GM12878 (cell line): ENCODE data around the gene CRTAP. TPM values are rescaled to one million over a fixed set of nuclear protein-coding genes. Genes with fewer than 3 reads are reported as not detected.

ENCODE experiments used
- ATAC-seq: fragments of 200-7000 bp; cut with Tn5 transposase; 3 replicates; pipeline ENCODE4 v1.9.1; 2020; ENCODE audit warnings: mild to moderate bottlenecking, moderate library complexity
- BruUV-seq: library from RNA; stranded (reverse); fragments of 400-500 nt; replicated peaks from 2 replicates; lab custom pipeline; 2021; lab: Mats Ljungman, UMichigan
- CTCF ChIA-PET: fragments of 300-600 bp; sonication (Branson Sonifier 250); formaldehyde crosslinking; extraction: SDS; loops from one replicate; lab custom pipeline; 2021; ENCODE audit warnings: inconsistent platforms; lab: Yijun Ruan, JAX
- POLR2A ChIA-PET: fragments of 350-600 bp; formaldehyde crosslinking; extraction: SDS; loops from one replicate; lab custom pipeline; 2021; ENCODE audit warnings: inconsistent platforms; lab: Charles Lee
- RAD21 ChIA-PET: fragments of 300-600 bp; sonication (Branson Sonifier 250); formaldehyde crosslinking; loops from one replicate; lab custom pipeline; 2023; ENCODE audit warnings: antibody characterized with exemption; ENCODE audit not compliant: unreplicated experiment; lab: Charles Lee
- SMC1A ChIA-PET: fragments of 300-600 bp; sonication (Branson Sonifier 250); formaldehyde crosslinking; loops from one replicate; lab custom pipeline; 2023; ENCODE audit not compliant: unreplicated experiment, uncharacterized antibody; lab: Charles Lee
- DNase-seq: peaks from one replicate; pipeline ENCODE4 v3.0.0-alpha.2; 2011; ENCODE audit warnings: low read depth, low spot score
- FAIRE-seq: peaks from 3 replicates; lab custom pipeline; 2011; peaks lifted over from hg19 to GRCh38; lab: Jason Lieb, UNC
- H2AFZ ChIP-seq: 2 replicates; pipeline ENCODE4 v1.6.0; 2011; ENCODE audit warnings: low read depth, low read length, control low read depth; ENCODE audit not compliant: control insufficient read depth
- H3K27ac ChIP-seq: 2 replicates; pipeline ENCODE4 v1.5.1; 2011; ENCODE audit warnings: control low read depth; ENCODE audit not compliant: control insufficient read depth, insufficient read depth
- H3K27me3 ChIP-seq, 2 experiments: replicated peaks in 1 of 2; 2 replicates each; pipeline versions ENCODE4 v1.6.0 to v1.6.1; 2011; ENCODE audit warnings: low read length in 1 of 2; ENCODE audit not compliant: control insufficient read depth in 2 of 2, insufficient read depth in 2 of 2
- H3K36me3 ChIP-seq, 2 experiments: 2 replicates each; pipeline ENCODE4 v1.5.1; 2011; ENCODE audit warnings: low read length in 1 of 2; ENCODE audit not compliant: control insufficient read depth in 2 of 2, insufficient read depth in 2 of 2
- H3K4me1 ChIP-seq: 2 replicates; pipeline ENCODE4 v1.6.1; 2011; ENCODE audit warnings: mild to moderate bottlenecking, low read length, moderate library complexity, mixed read lengths; ENCODE audit not compliant: control insufficient read depth, insufficient read depth
- H3K4me2 ChIP-seq: 2 replicates; pipeline ENCODE4 v1.6.0; 2011; ENCODE audit warnings: control low read depth; ENCODE audit not compliant: control insufficient read depth, insufficient read depth
- H3K4me3 ChIP-seq: fragments of 200-600 bp; sonication (generic); 2 replicates; pipeline ENCODE4 v1.5.1; 2016
- H3K79me2 ChIP-seq: 2 replicates; pipeline ENCODE4 v1.6.0; 2011; ENCODE audit warnings: low read length; ENCODE audit not compliant: control insufficient read depth, insufficient read depth
- H3K9ac ChIP-seq: 2 replicates; pipeline ENCODE4 v1.8.0; 2011; ENCODE audit warnings: low read length, control low read depth, mixed read lengths; ENCODE audit not compliant: control insufficient read depth, insufficient read depth
- H3K9me3 ChIP-seq: replicated peaks from 3 replicates; pipeline ENCODE4 v1.5.1; 2011; ENCODE audit warnings: mild to moderate bottlenecking, low read length; ENCODE audit not compliant: control insufficient read depth, insufficient read depth
- H4K20me1 ChIP-seq: 2 replicates; pipeline ENCODE4 v1.6.0; 2011; ENCODE audit not compliant: control insufficient read depth, insufficient read depth
- ATF7 ChIP-seq: fragments of 450-650 bp; IDR thresholded peaks from 2 replicates; pipeline ENCODE4 v1.6.1; 2016; ENCODE audit warnings: low read depth, mild to moderate bottlenecking
- CHD4 ChIP-seq: fragments of 200-600 bp; sonication (generic); IDR thresholded peaks from 2 replicates; pipeline ENCODE4 v1.6.1; 2016; ENCODE audit warnings: mild to moderate bottlenecking
- CUX1 ChIP-seq: IDR thresholded peaks from 2 replicates; pipeline ENCODE4 v1.6.1; 2012; ENCODE audit warnings: improper control_type of control experiment, low read depth, low read length; ENCODE audit not compliant: insufficient replicate concordance
- FOXK2 ChIP-seq: fragments of 450-650 bp; IDR thresholded peaks from 2 replicates; pipeline ENCODE4 v1.6.1; 2017; ENCODE audit warnings: mild to moderate bottlenecking, moderate library complexity
- MXI1 ChIP-seq: fragments of 150-350 bp; IDR thresholded peaks from 2 replicates; pipeline ENCODE4 v1.6.1; 2011; ENCODE audit warnings: low read depth, mild to moderate bottlenecking, inconsistent platforms, low read length, improper control_type of control experiment
- NFYA ChIP-seq: IDR thresholded peaks from 2 replicates; pipeline ENCODE4 v1.6.1; 2011; ENCODE audit warnings: low read depth, mild to moderate bottlenecking, low read length, improper control_type of control experiment, borderline replicate concordance
- RAD21 ChIP-seq: IDR thresholded peaks from 2 replicates; pipeline ENCODE4 v1.6.1; 2011; ENCODE audit warnings: mild to moderate bottlenecking, low read depth, low read length, moderate library complexity; ENCODE audit not compliant: insufficient read depth
- STAT3 ChIP-seq: IDR thresholded peaks from 2 replicates; pipeline ENCODE4 v1.6.1; 2011; ENCODE audit warnings: low read depth, low read length, improper control_type of control experiment
- USF1 ChIP-seq: IDR thresholded peaks from 2 replicates; pipeline ENCODE4 v1.6.1; 2011; ENCODE audit warnings: borderline replicate concordance, low read depth, mild to moderate bottlenecking, moderate library complexity, mixed read lengths, low read length; ENCODE audit not compliant: insufficient read depth; ENCODE audit errors: extremely low read length
- ZNF24 ChIP-seq: fragments of 450-650 bp; IDR thresholded peaks from 2 replicates; pipeline ENCODE4 v1.6.1; 2017; ENCODE audit warnings: antibody characterized with exemption, mild to moderate bottlenecking
- ZSCAN29 ChIP-seq: fragments of 450-650 bp; IDR thresholded peaks from 2 replicates; pipeline ENCODE4 v1.6.1; 2017; ENCODE audit warnings: mild to moderate bottlenecking, moderate library complexity
- WGBS: methylation state at CpG from one replicate; pipeline ENCODE4 v1.1.6; 2016; ENCODE audit warnings: low lambda C conversion rate; ENCODE audit not compliant: insufficient replicate concordance, insufficient coverage; ENCODE audit errors: missing lambda C conversion rate; 5-methylcytosine and 5-hydroxymethylcytosine counted together
- in situ Hi-C: fragments of 300-500 bp; cut with MboI; formaldehyde crosslinking; loops from 9 replicates; pipeline ENCODE4 v1.14.3; 2018; ENCODE audit warnings: mixed read lengths
- intact Hi-C: fragments of 100-400 bp; cut with micrococcal nuclease; formaldehyde crosslinking; loops from one replicate; pipeline ENCODE4 v1.14.2; 2022; ENCODE audit not compliant: unreplicated experiment
- polyA plus RNA-seq, 11 experiments: library from polyadenylated mRNA; depleted of rRNA in 4 of 11; unstranded in 6 of 11; stranded (reverse) in 5 of 11; fragments of >200 nt; fragmentation: Nextera tagmentation in 4 of 11; fragmentation: Illumina TruSeq in 1 of 11; extraction: Ambion mirVana in 4 of 11; extraction: Trizol in 1 of 11; gene quantifications; 1 replicate in 1 of 11; 2 replicates in 10 of 11; pipeline versions ENCODE4 v1.2.1 to v1.2.3, GENCODE V29; 2011 to 2016; ENCODE audit warnings: inconsistent platforms in 2 of 11, missing spikeins in 2 of 11, low read depth in 1 of 11
- total RNA-seq, 4 experiments: library from RNA; depleted of rRNA in 3 of 4; stranded (reverse); fragments of >200 nt in 3 of 4; fragmentation: Illumina TruSeq in 1 of 4; extraction: Trizol in 1 of 4; gene quantifications; 2 replicates each; pipeline versions ENCODE4 v1.2.1 to v1.2.3, GENCODE V29; 2013 to 2021

CRTAP gene
- total and polyA plus RNA-seq, 10 of the 15 experiments (the other 5 are each of a cell fraction or from before 2014, with no cell fraction given): 6.0 to 42.3 (median 23.3) TPM

GRCh38 chr3:33081812-33082211 is 32.0 kb upstream of the CRTAP start:
- RAD21 ChIA-PET: no interaction called here
- no peak for DNase-seq
- BruUV-seq: no TSS peak
- CTCF ChIA-PET: interaction anchor here (1.9 kb wide), 1 partner anchor 12 kb away, joined by 6 read pairs; no protein-coding TSS in a partner anchor
- intact Hi-C loops (no loop called here), in situ Hi-C loops (loop anchor here (5.0 to 10.0 kb wide), 2 partner anchors 130 to 577 kb away; partner anchors contain the start of genes CCR4 and CMTM6)
- Histone ChIP-seq H3K4me2 (no peak overlapping the region), H3K36me3 (no peaks in the 10 kb centered on the region; a peak in 1 of 4 replicates), H4K20me1 (no peaks in the 10 kb centered on the region; the same call in none of the 2 replicates), H3K79me2 (peaks cover 2% of the 10 kb centered on the region), H3K4me3 (no peak overlapping the region), H3K4me1 (0 out of 2 replicates have a peak, but pooled peaks cover 3% of the 10 kb centered on the region), H3K9me3 (no peaks in the 10 kb centered on the region), H2AFZ (no peak overlapping the region), H3K9ac (no peak overlapping the region), H3K27ac (no peak overlapping the region), H3K27me3 (no peaks in the 10 kb centered on the region)
- FAIRE-seq: no peak
- POLR2A ChIA-PET: no interaction called here
- SMC1A ChIA-PET: no interaction called here
- no peak for TF ChIP-seq ZNF24
- no peak for TF ChIP-seq MXI1
- TF ChIP-seq CHD4: no peak
- TF ChIP-seq FOXK2: no peak
- no peak for TF ChIP-seq NFYA
- no peak for ATAC-seq

- SMC1A ChIA-PET: interaction anchor here (0.7 to 3.6 kb wide), 3 partner anchors 9 to 136 kb away, joined by 3 to 21 read pairs (median 3); no protein-coding TSS in a partner anchor
- no peak for TF ChIP-seq CUX1
- TF ChIP-seq RAD21: no peak
- no peak for TF ChIP-seq ATF7
- no peak for TF ChIP-seq ZSCAN29
- no peak for TF ChIP-seq STAT3
- no peak for TF ChIP-seq USF1
Measured at GRCh38 chr3:33083958-33084357, 29.9 kb upstream of the CRTAP start.

More at GRCh38 chr3:33083958-33084357, 29.9 kb upstream of the CRTAP start:
- Histone ChIP-seq H3K9me3 (no peaks in the 10 kb centered on the region; the same call in 2 of the 3 replicates), H3K4me3 (no peak overlapping the region), H3K4me1 (peaks cover 7% of the 10 kb centered on the region; the same call in 1 of the 2 replicates), H3K9ac (no peak overlapping the region), H2AFZ (no peak overlapping the region), H3K27ac (no peak overlapping the region), H3K79me2 (peaks cover 16% of the 10 kb centered on the region), H3K4me2 (no peak overlapping the region), H3K27me3 (no peaks in the 10 kb centered on the region), H3K36me3 (peaks cover 0 to 4% of the 10 kb centered on the region in 2 experiments; a peak in 1 of 4 replicates), H4K20me1 (no peaks in the 10 kb centered on the region; the same call in none of the 2 replicates)
- peak; percentile 31 for FAIRE-seq
- RAD21 ChIA-PET: interaction anchor here (1.2 to 1.3 kb wide), 2 partner anchors 11 to 289 kb away, joined by 3 read pairs; no protein-coding TSS in a partner anchor
- intact Hi-C loops: no loop called here
- CTCF ChIA-PET: interaction anchor here (1.0 to 1.5 kb wide), 3 partner anchors 10 to 60 kb away, joined by 3 to 12 read pairs (median 5); no protein-coding TSS in a partner anchor
- no peak for DNase-seq
- no TSS peak for BruUV-seq
- 25% methylated on average over 2 of the region's 2 CpGs for WGBS
- ATAC-seq: peak; percentile 58; the same call in 2 of the 3 replicates
- POLR2A ChIA-PET: interaction anchor here (0.5 to 0.6 kb wide), 2 partner anchors 273 to 627 kb away, joined by 3 to 4 read pairs; no protein-coding TSS in a partner anchor
- in situ Hi-C loops: loop anchor here (5.0 to 10.0 kb wide), 2 partner anchors 132 to 579 kb away; partner anchors contain the start of genes CCR4 and CMTM6
